ENCODE data around the gene FAM186B.

GRCh38 chr12:49622501-49623141 lies 17.2 kb upstream of the FAM186B start:
- TF ChIP-seq, protein P1, sequence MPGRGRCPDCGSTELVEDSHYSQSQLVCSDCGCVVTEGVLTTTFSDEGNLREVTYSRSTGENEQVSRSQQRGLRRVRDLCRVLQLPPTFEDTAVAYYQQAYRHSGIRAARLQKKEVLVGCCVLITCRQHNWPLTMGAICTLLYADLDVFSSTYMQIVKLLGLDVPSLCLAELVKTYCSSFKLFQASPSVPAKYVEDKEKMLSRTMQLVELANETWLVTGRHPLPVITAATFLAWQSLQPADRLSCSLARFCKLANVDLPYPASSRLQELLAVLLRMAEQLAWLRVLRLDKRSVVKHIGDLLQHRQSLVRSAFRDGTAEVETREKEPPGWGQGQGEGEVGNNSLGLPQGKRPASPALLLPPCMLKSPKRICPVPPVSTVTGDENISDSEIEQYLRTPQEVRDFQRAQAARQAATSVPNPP (CRISPR knock-in tag; IDR thresholded peaks at IDR 0.05): no peak
- TF ChIP-seq EZH2 (conservative IDR thresholded peaks at IDR 0.05; ENCODE audit: low read depth, low read length) (no peak), REST (IDR thresholded peaks at IDR 0.05; ENCODE audit: borderline replicate concordance in 1 of 2, low read depth in 1 of 2, low read length in 2 of 2) (no peak), TCF12 (IDR thresholded peaks at IDR 0.05) (no peak), TCF12 (CRISPR knock-in tag; IDR thresholded peaks at IDR 0.05) (no peak), SIN3A (IDR thresholded peaks at IDR 0.05; ENCODE audit: borderline replicate concordance, low read depth, low read length) (no peak), PRDM15 (CRISPR knock-in tag; IDR thresholded peaks at IDR 0.05) (no peak), ZNF292 (CRISPR knock-in tag; IDR thresholded peaks at IDR 0.05; ENCODE audit: borderline replicate concordance, low read depth) (no peak), EED (CRISPR knock-in tag; IDR thresholded peaks at IDR 0.05) (no peak)
